Caco-2 (cell line): Measurements from ENCODE around the gene SHC1. TPM values are rescaled to one million over a fixed set of nuclear protein-coding genes. Genes with fewer than 3 reads are reported as not detected.

Experiments
- BruUV-seq: library from RNA; stranded (reverse); fragments of 400-500 nt; replicated peaks from 2 replicates; lab custom pipeline; 2021; lab: Mats Ljungman, UMichigan
- CTCF ChIA-PET: fragments of 300-600 bp; sonication (Branson Sonifier 250); formaldehyde crosslinking; loops from one replicate; lab custom pipeline; 2022; ENCODE audit warnings: antibody characterized with exemption; lab: Charles Lee
- POLR2A ChIA-PET: fragments of 300-600 bp; sonication (Branson Sonifier 250); formaldehyde crosslinking; loops from one replicate; lab custom pipeline; 2022; ENCODE audit warnings: antibody characterized with exemption; lab: Charles Lee
- DNase-seq, 2 experiments: peaks; one replicate each; pipeline versions ENCODE4 v3.0.0 to v3.0.0-alpha.2; 2020 to 2022
- H3K27me3 ChIP-seq: replicated peaks from 2 replicates; pipeline ENCODE4 v1.6.0; 2011; ENCODE audit warnings: low read length; ENCODE audit not compliant: control insufficient read depth, insufficient read depth
- H3K36me3 ChIP-seq: 2 replicates; pipeline ENCODE4 v1.5.1; 2011; ENCODE audit warnings: low read length; ENCODE audit not compliant: control insufficient read depth, insufficient read depth
- H3K4me1 ChIP-seq: fragments of 250-450 bp; sonication (Bioruptor Pico); 2 replicates; pipeline ENCODE4 v1.5.1; 2020; ENCODE audit warnings: mild to moderate bottlenecking
- H3K4me3 ChIP-seq: 2 replicates; pipeline ENCODE4 v1.5.1; 2011; ENCODE audit warnings: low read depth, mild to moderate bottlenecking, control low read depth, low read length
- H3K9me3 ChIP-seq: fragments of 250-450 bp; sonication (Bioruptor Pico); 2 replicates; pipeline ENCODE4 v1.5.1; 2020; ENCODE audit warnings: mild to moderate bottlenecking, moderate library complexity
- H3K27ac Mint-ChIP-seq: one replicate; pipeline ENCODE4 v1.8.0; 2022; ENCODE audit warnings: mixed read lengths; ENCODE audit not compliant: unreplicated experiment
- H3K27me3 Mint-ChIP-seq: one replicate; pipeline ENCODE4 v1.8.0; 2022; ENCODE audit warnings: mixed read lengths; ENCODE audit not compliant: insufficient read depth, unreplicated experiment
- H3K36me3 Mint-ChIP-seq: one replicate; pipeline ENCODE4 v1.8.0; 2022; ENCODE audit warnings: mild to moderate bottlenecking, mixed read lengths; ENCODE audit not compliant: insufficient read depth, unreplicated experiment
- H3K4me1 Mint-ChIP-seq: one replicate; pipeline ENCODE4 v1.8.0; 2022; ENCODE audit warnings: low read depth, mixed read lengths; ENCODE audit not compliant: unreplicated experiment
- H3K4me3 Mint-ChIP-seq: one replicate; pipeline ENCODE4 v1.8.0; 2022; ENCODE audit warnings: mild to moderate bottlenecking, moderate library complexity, mixed read lengths; ENCODE audit not compliant: unreplicated experiment
- H3K9me3 Mint-ChIP-seq: one replicate; pipeline ENCODE4 v1.8.0; 2022; ENCODE audit warnings: mixed read lengths; ENCODE audit not compliant: unreplicated experiment
- intact Hi-C: fragments of 100-400 bp; cut with micrococcal nuclease; formaldehyde crosslinking; loops from one replicate; pipeline ENCODE4 v1.10.0; 2022; ENCODE audit not compliant: unreplicated experiment
- total RNA-seq: library from RNA; stranded (reverse); gene quantifications from 2 replicates; pipeline ENCODE4 v1.2.3, GENCODE V29; 2022
- TF ChIP-seq, protein P1 (sequence below), 2 experiments: fragments of 200-600 bp in 1 of 2; IDR thresholded peaks; 1 replicate in 1 of 2; 2 replicates in 1 of 2; pipeline versions ENCODE4 v1.5.1 to v1.8.0; 2011 to 2022; ENCODE audit warnings: antibody characterized with exemption in 1 of 2, control low read depth in 1 of 2, inconsistent platforms in 1 of 2, low read depth in 1 of 2, low read length in 1 of 2, mild to moderate bottlenecking in 1 of 2, moderate library complexity in 1 of 2; ENCODE audit not compliant: insufficient read depth in 1 of 2, severe bottlenecking in 1 of 2, unreplicated experiment in 1 of 2

The SHC1 gene
- total RNA-seq, 1 experiment from 2014 or later = 59.6 TPM

DNA sequence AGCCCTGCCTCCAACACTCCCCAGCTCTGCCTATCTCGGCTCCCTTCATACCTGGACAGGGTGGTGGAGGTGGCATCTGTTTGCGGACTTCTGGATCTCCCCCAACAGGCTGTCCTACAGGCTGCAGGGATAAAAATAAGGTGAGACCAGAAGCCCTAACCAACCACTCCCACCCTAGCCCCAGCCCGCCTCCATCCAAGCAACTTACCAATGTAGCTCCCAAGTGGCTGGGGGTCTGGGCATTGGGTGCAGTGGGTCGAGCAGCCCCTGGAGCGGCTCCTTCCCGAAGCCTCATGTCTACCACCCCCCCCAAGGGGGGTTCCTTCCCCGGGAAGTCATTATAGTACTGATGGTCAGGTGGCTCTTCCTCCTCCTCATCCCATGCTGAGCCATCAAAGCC is 4.4 kb downstream of the SHC1 start:
- no peak for DNase-seq
- ChIA-PET POLR2A (interaction anchor here (0.6 kb wide), 1 partner anchor 10 kb away, joined by 5 read pairs; the partner anchor contains the start of gene PBXIP1), CTCF (no interaction called here)
- H3K4me3 ChIP-seq = no peak overlapping the region
- peaks cover 3% of the 10 kb centered on the region for H3K36me3 ChIP-seq
- no peaks in the 10 kb centered on the region for H3K27me3 Mint-ChIP-seq
- no peak overlapping the region for H3K4me3 Mint-ChIP-seq
- peaks cover 11% of the 10 kb centered on the region for H3K4me1 ChIP-seq
- no peaks in the 10 kb centered on the region for H3K9me3 ChIP-seq
- H3K27ac Mint-ChIP-seq = no peak overlapping the region
- TF ChIP-seq, protein P1, sequence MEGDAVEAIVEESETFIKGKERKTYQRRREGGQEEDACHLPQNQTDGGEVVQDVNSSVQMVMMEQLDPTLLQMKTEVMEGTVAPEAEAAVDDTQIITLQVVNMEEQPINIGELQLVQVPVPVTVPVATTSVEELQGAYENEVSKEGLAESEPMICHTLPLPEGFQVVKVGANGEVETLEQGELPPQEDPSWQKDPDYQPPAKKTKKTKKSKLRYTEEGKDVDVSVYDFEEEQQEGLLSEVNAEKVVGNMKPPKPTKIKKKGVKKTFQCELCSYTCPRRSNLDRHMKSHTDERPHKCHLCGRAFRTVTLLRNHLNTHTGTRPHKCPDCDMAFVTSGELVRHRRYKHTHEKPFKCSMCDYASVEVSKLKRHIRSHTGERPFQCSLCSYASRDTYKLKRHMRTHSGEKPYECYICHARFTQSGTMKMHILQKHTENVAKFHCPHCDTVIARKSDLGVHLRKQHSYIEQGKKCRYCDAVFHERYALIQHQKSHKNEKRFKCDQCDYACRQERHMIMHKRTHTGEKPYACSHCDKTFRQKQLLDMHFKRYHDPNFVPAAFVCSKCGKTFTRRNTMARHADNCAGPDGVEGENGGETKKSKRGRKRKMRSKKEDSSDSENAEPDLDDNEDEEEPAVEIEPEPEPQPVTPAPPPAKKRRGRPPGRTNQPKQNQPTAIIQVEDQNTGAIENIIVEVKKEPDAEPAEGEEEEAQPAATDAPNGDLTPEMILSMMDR (IDR thresholded peaks at IDR 0.05; ENCODE audit: insufficient read depth in 1 of 2, low read depth in 1 of 2, low read length in 1 of 2, severe bottlenecking in 1 of 2, unreplicated experiment in 1 of 2) = no peak
- intact Hi-C loops = no loop called here
- no TSS peak for BruUV-seq
- peaks cover 49% of the 10 kb centered on the region for H3K36me3 Mint-ChIP-seq
- no peaks in the 10 kb centered on the region for H3K9me3 Mint-ChIP-seq
- no peaks in the 10 kb centered on the region for H3K27me3 ChIP-seq
- peaks cover 27% of the 10 kb centered on the region for H3K4me1 Mint-ChIP-seq

DNA sequence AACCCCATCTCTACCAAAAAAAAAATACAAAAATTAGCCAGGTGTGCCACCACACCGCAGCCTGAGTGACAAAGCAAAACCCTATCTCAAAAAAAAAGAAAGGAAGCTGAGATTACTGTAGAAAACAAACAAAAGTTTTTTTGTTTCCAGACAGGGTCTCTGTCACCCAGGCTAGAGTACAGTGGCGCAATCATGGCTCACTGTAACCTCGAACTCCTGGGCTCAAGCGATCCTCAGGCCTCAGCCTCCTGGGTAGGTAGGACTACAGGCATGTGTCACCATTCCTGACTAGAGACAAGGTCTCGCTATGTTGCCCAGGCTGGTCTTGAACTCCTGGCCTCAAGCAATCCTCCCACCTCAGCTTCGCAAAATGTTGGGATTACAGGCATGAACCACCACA is 6.2 kb downstream of the SHC1 start:
- H3K4me1 Mint-ChIP-seq = peaks cover 16% of the 10 kb centered on the region
- CTCF ChIA-PET = no interaction called here

DNA sequence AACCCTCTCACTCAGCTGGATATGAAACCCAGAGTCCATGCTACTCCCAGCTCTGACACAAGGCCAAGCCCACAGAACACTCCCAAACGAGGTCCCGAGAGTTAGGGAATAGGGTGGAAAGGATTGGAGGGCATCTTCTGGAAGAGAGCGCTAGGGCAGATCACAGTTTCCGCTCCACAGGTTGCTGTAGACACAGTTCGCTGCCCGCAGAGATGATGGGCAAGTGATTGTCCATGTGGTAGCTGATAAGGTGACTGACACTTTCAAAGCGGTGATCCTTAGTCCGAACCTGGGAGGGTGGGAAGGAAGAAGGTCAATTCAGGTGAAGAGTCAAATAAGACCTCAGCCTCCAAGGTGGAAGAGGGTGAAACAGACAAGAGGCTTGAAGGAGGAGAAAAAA is 6.9 kb downstream of the SHC1 start:
- Histone ChIP-seq H3K4me3 (no peak overlapping the region), H3K4me1 (0 out of 2 replicates have a peak, but pooled peaks cover 5% of the 10 kb centered on the region), H3K36me3 (peaks cover 6% of the 10 kb centered on the region), H3K9me3 (no peaks in the 10 kb centered on the region), H3K27me3 (no peaks in the 10 kb centered on the region)
- BruUV-seq = no TSS peak
- Mint-ChIP-seq H3K4me1 (peaks cover 11% of the 10 kb centered on the region), H3K9me3 (no peaks in the 10 kb centered on the region), H3K27ac (peak overlapping the region; percentile 4), H3K36me3 (peaks cover 59% of the 10 kb centered on the region), H3K4me3 (no peak overlapping the region), H3K27me3 (no peaks in the 10 kb centered on the region)
- intact Hi-C loops = no loop called here
- DNase-seq = no peak
- TF ChIP-seq, protein P1 (IDR thresholded peaks at IDR 0.05; ENCODE audit: insufficient read depth in 1 of 2, low read depth in 1 of 2, low read length in 1 of 2, severe bottlenecking in 1 of 2, unreplicated experiment in 1 of 2) = no peak
- CTCF ChIA-PET = no interaction called here
- POLR2A ChIA-PET = no interaction called here

More for the DNA sequence above, 6.2 kb downstream of the SHC1 start:
- H3K4me1 ChIP-seq = 0 out of 2 replicates have a peak, but pooled peaks cover 5% of the 10 kb centered on the region
- no TSS peak for BruUV-seq
- no peak for DNase-seq
- no peak overlapping the region for H3K4me3 ChIP-seq
- H3K9me3 Mint-ChIP-seq = no peaks in the 10 kb centered on the region
- H3K27ac Mint-ChIP-seq = no peak overlapping the region
- TF ChIP-seq, protein P1 (IDR thresholded peaks at IDR 0.05; ENCODE audit: insufficient read depth in 1 of 2, low read depth in 1 of 2, low read length in 1 of 2, severe bottlenecking in 1 of 2, unreplicated experiment in 1 of 2) = no peak
- H3K36me3 Mint-ChIP-seq = peaks cover 58% of the 10 kb centered on the region
- POLR2A ChIA-PET = no interaction called here
- no peak overlapping the region for H3K4me3 Mint-ChIP-seq
- no peaks in the 10 kb centered on the region for H3K9me3 ChIP-seq
- intact Hi-C loops = no loop called here
- no peaks in the 10 kb centered on the region for H3K27me3 ChIP-seq
- peaks cover 5% of the 10 kb centered on the region for H3K36me3 ChIP-seq
- H3K27me3 Mint-ChIP-seq = no peaks in the 10 kb centered on the region
